ENCODE data around the gene MACROH2A2. TPM values are rescaled to one million over a fixed set of nuclear protein-coding genes. Genes with fewer than 3 reads are reported as not detected.
"Not testable (repeated sequence)": the region's sequence is repeated elsewhere in the genome, so short reads cannot be mapped to it uniquely, and the experiment has no call there.

MACROH2A2 gene
- total and polyA plus RNA-seq, 7 donors = 4.8 to 19.4 (median 10.4) TPM

- H3K9me3 ChIP-seq = no peaks in the 10 kb centered on the region
- H3K36me3 ChIP-seq = peaks cover 19 to 96% (median 44%) of the 10 kb centered on the region in 4 donors
- no peaks in the 10 kb centered on the region for H3K4me1 ChIP-seq
- 59 to 82% methylated on average over 3 of the region's 3 CpGs for WGBS, 2 donors
- no peak overlapping the region for H3K4me3 ChIP-seq
- H3K27me3 ChIP-seq = no peaks in the 10 kb centered on the region
- TF ChIP-seq POLR2A (IDR thresholded peaks at IDR 0.05) = no peak
- TF ChIP-seq CTCF (IDR thresholded peaks at IDR 0.05) = no peak
- TF ChIP-seq POLR2AphosphoS5 (IDR thresholded peaks at IDR 0.05) = no peak
- no peak for TF ChIP-seq EP300 (IDR thresholded peaks at IDR 0.05)
- intact Hi-C loops (cut with DNase I) = no loop called here
- no peak overlapping the region for H3K27ac ChIP-seq
- DNase-seq = no peak
Measured at GRCh38 chr10:70155255-70155838, 102.7 kb downstream of the MACROH2A2 start.

- no peaks in the 10 kb centered on the region for H3K27me3 ChIP-seq
- no peak overlapping the region for H3K4me3 ChIP-seq
- H3K4me1 ChIP-seq = peaks cover 0 to 16% (median 10%) of the 10 kb centered on the region in 4 donors
- DNase-seq = no peak
- TF ChIP-seq POLR2A (IDR thresholded peaks at IDR 0.05) (no peak), CTCF (IDR thresholded peaks at IDR 0.05) (no peak), EP300 (IDR thresholded peaks at IDR 0.05) (no peak), POLR2AphosphoS5 (IDR thresholded peaks at IDR 0.05) (no peak)
- H3K36me3 ChIP-seq = peaks cover 3 to 82% (median 32%) of the 10 kb centered on the region in 4 donors
- WGBS, 2 donors = 81% methylated on average over 2 of the region's 2 CpGs
- no peaks in the 10 kb centered on the region for H3K9me3 ChIP-seq
- no peak overlapping the region for H3K27ac ChIP-seq
- intact Hi-C loops (cut with DNase I) = no loop called here
Measured at GRCh38 chr10:70158113-70158512, 105.5 kb downstream of the MACROH2A2 start.

GRCh38 chr10:70159366-70159765 lies 106.7 kb downstream of the MACROH2A2 start:
- DNase-seq; H3K4me3 ChIP-seq; H3K27ac ChIP-seq; H3K27me3 ChIP-seq; intact Hi-C loops (cut with DNase I); H3K9me3 ChIP-seq: not testable (repeated sequence)
- Histone ChIP-seq H3K4me1 (peaks cover 0 to 26% (median 20%) of the 10 kb centered on the region in 4 donors), H3K36me3 (peaks cover 0 to 71% (median 25%) of the 10 kb centered on the region in 4 donors)
- 31 to 93% methylated on average over 3 of the region's 3 CpGs for WGBS, 2 donors

- no peak for DNase-seq
- WGBS, 2 donors = 34 to 64% methylated on average over 1 of the region's 1 CpG
- Histone ChIP-seq H3K9me3 (no peaks in the 10 kb centered on the region), H3K27ac (no peak overlapping the region), H3K4me3 (no peak overlapping the region), H3K4me1 (peaks cover 0 to 36% (median 25%) of the 10 kb centered on the region in 4 donors), H3K27me3 (no peaks in the 10 kb centered on the region), H3K36me3 (peaks cover 0 to 63% (median 15%) of the 10 kb centered on the region in 4 donors)
- intact Hi-C loops (cut with DNase I) = no loop called here
- TF ChIP-seq EP300 (IDR thresholded peaks at IDR 0.05) = no peak
- no peak for TF ChIP-seq POLR2AphosphoS5 (IDR thresholded peaks at IDR 0.05)
- no peak for TF ChIP-seq POLR2A (IDR thresholded peaks at IDR 0.05)
- no peak for TF ChIP-seq CTCF (IDR thresholded peaks at IDR 0.05)
Measured at GRCh38 chr10:70160798-70161197, 108.2 kb downstream of the MACROH2A2 start.

Other genes starting within 250 kb of the MACROH2A2 start
- 10 to 100 TPM; 10.2 to 11.7 (median 10.8) TPM for gene AIFM2, start 80.0 kb downstream of the MACROH2A2 start, total RNA-seq
- 10 to 100 TPM; 14.4 to 26.8 (median 26.4) TPM for gene AIFM2, start 80.0 kb downstream of the MACROH2A2 start, polyA plus RNA-seq
- gene TYSND1, start 93.9 kb downstream of the MACROH2A2 start, total RNA-seq = 10 to 100 TPM in 1 of 4 donors, 1 to 10 TPM in 3; 7.9 to 10.3 (median 9.0) TPM
- 10 to 100 TPM in 1 of 3 donors, 1 to 10 TPM in 2; 5.1 to 13.5 (median 8.4) TPM for gene TYSND1, start 93.9 kb downstream of the MACROH2A2 start, polyA plus RNA-seq
- 10 to 100 TPM; 67.0 to 86.6 (median 78.6) TPM for gene SAR1A, start 117.7 kb downstream of the MACROH2A2 start, total RNA-seq
- 10 to 100 TPM; 16.2 to 37.5 (median 19.4) TPM for gene SAR1A, start 117.7 kb downstream of the MACROH2A2 start, polyA plus RNA-seq
- gene PPA1, start 180.6 kb downstream of the MACROH2A2 start, total RNA-seq = 10 to 100 TPM; 51.2 to 99.5 (median 70.6) TPM
- 100 to 1,000 TPM; 179 to 273 (median 179) TPM for gene PPA1, start 180.6 kb downstream of the MACROH2A2 start, polyA plus RNA-seq
- gene NPFFR1, start 231.2 kb downstream of the MACROH2A2 start, total RNA-seq = under 1 TPM in 2 of 4 donors, not detected in 2; under 0.01 TPM
- gene NPFFR1, start 231.2 kb downstream of the MACROH2A2 start, polyA plus RNA-seq = under 1 TPM in 1 of 3 donors, not detected in 2; 0.44 TPM